HG03571 (cell line): ENCODE results near the gene TGM5.
"Not testable (repeated sequence)": the region's sequence is repeated elsewhere in the genome, so short reads cannot be mapped to it uniquely, and the experiment has no call there.

Experiments used
- ATAC-seq: cut with Tn5 transposase; IDR thresholded peaks from one replicate; pipeline ENCODE4 v1.9.1; 2021; ENCODE audit not compliant: unreplicated experiment

The TGM5 gene

DNA sequence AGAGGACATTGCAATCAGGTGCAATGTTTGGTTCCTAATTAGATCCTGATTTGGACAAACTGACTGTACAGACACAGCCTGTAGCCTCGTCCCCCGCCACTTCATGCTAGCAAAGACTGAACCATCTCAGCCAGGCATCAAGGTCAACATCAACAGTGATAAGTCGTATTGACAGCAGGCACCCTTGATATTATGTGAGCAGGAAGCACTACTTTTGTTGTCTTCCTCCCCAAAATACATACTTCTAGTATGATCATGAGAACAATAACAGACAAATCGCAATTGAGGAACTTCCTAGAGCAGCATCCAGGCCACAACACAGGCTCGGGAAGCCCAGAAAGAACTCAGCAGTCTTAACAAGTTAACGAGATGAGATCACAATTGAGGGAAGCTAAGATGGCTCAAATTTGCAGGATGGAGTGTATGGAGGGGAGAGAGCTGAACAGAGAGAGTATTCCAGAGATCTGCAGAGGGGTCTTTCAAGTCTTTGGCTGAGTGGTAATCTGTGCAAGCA, 20.4 kb downstream of the TGM5 start:
- ATAC-seq: no peak

DNA sequence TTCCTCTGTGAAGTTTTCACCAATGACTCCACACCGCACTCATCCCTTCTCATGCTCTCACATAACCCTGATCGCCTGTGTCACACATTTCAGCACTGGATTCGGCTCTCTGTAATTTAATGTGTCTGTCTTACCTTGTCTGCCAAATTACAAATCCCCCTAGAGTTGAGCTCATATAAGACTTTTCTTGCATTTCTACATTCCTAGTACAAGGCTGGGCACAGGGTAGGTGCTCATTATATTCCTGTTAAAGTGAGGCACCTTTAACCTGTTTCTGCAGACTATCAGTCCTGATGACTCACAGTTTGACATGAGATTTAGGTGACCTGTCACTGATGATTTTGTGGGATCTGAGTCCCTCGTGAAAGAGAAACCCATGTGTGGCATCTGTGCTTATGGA, 22.6 kb downstream of the TGM5 start:
- ATAC-seq: no peak

DNA sequence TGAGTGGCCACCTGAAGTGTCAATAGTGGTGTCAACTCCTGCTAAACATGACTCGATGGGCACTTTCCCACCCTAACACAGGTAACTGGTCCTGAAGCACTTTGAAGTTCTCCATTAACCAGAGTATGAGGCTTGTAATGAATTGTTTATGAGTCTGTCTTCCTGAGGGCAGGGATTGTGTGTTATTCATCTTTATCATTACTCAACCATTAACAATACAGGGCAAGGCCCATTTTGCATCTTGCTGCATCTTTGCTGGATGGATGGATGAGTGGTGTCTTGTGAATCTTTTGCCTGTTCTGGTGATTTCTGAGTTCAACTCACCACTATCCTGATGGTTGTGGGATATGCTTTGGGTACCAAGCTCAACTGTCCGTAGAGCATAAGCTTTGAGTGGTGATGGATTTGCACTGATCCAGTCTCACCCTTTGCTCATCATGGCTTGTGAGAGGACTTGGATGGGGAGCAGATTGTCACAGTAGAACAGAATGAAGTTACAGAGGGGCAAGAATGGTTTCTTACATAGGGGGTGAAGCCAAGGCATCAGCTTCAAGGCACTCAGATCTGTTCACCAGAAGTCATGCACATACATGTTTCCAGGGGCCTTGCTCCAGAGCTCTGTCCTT, 23.6 kb downstream of the TGM5 start:
- ATAC-seq: no peak

DNA sequence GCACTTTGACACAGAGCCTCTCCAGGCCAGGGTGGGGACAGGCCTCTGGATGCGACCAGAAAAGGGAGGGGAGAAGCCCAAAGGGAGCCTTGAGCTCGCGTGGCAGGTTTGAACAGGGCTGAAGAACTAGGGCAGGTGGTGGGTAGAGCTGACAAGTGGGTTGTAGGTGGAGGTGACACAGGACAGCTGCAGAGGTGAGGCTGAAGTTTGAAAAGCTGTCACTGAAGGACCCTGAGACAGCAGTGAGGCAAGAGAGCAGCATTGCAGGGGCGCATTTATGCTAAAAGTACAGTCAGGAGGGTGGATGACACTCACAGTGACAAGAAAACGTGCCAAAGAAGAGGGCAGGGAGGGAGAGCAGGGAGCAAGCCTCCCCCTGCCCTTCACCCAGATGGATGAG, 24.1 kb downstream of the TGM5 start:
- ATAC-seq: no peak

DNA sequence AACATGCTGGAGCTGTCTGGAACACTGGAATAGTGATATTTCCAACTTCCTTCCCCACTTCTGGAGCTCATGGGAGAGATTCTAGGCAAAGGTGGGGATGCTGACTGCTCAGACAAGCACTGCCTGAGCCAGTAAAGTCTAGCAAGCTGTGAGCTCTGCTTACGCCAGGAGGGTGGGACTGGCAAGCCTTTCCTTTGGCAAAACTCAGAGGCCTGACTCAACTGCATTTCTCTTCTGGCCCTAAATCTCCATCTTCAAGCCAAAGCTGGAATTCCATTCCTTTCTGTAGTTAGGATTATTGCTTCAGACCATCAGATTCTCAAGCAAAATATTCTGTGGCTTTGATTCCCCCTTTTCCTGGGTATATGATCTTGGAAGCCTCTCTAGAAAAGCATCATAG, 25.6 kb downstream of the TGM5 start:
- no peak for ATAC-seq

DNA sequence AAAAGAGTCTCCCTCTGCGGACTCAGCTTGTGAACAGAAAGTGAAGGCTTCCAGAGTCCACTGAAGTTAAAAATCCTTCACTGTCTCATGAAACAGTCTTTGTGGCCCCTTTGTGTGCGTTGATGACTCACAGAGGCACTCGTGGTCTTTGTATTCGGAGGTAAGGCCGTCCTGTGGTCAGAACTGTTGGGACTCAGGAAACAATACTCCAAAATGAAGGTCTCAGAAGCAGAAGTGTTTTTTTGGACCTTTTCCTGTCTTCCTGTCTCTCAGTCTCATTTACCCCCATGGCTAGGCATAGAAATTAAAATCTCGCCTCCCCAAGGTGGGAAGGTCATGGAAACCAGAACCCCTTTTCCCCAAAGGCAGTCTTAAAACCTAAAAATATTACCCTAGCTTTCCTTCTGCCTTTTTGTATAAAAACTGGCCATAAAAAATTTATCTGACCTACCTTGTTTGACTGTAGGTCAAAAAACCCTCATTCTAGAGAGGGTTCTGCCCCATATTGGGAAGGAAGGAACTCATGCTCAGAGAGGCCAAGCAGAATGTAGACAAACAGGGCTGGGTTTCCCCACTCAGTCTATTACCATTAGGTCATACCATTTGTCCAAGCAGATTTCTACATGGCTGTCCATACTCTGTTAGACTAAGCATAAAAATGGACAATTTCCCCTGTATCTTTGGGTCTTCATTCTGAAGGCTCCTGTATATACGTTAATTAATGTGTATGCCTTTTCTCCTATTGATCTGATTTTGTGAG, 26.8 kb downstream of the TGM5 start:
- no peak for ATAC-seq

DNA sequence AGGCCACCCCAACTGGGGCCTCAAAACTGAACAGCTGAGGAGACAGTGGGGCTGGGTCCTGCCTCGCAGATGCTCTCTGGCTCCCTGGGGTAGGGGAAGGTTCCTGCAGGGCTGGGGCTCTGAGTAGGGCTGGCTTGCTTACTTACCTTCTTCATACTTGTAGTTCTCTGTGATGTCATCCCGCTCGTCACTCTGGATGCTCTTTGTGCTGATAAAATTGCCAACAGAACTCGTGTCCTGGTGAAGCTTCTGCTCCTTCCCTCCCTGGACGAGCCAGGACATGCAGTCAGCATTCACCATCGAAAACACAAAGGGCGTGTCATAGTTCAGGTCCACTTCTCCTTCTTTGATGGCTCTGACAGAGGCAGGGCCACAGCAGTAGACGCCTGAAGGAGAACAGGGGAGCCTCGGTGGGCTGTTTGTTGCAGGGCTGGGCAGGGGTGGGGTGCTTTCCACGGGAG, 28.0 kb downstream of the TGM5 start:
- ATAC-seq: no peak

DNA sequence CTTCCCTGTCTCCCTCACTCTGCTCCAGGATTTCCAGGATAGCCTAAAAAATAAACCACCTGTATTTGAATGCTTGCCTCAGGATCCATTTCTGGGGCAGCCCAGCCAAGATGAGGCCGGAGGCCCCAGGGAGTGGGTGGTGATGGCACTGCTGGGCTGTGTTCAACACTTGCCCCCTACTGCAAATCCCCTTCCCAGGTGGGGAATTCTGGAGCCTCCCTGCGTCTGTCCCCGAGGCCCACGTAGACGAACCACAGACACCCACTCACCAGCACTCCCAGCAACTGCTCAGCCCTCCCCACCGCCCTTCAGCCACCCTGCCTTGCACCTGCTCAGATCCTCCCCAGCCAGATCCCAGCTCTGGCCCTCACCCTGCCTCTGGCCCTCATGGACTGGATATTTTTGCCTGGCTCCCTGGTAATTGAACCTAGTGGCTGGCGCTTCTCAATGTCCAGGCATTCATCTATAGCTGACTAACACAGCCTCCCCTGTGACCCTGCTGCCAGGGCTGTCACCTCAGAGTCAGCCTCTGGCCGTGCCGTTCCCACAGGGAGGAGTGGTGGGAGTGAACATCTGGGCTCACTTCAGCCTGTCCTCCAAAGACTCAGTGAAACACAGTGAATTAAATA, 28.8 kb downstream of the TGM5 start:
- ATAC-seq: no peak

DNA sequence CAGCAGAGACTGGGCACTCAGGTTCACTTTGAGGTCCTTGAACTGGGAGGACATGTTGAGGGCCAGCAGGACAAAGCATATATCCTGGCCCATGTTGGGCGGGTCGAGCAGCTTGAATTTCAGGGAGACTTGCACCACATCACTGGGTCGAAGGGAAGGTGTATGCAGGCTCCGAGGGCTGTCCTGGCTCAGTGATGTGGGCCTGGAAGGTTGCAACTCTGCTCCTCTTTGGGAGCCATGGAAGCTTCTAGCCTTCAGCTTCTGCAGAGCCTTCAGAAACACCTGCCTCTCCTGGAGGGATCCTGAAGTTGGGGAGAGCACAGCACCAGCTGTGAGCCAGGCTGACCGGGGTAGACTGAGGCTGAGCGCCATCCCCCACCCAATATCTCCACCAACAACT, 31.2 kb downstream of the TGM5 start:
- ATAC-seq: no peak

DNA sequence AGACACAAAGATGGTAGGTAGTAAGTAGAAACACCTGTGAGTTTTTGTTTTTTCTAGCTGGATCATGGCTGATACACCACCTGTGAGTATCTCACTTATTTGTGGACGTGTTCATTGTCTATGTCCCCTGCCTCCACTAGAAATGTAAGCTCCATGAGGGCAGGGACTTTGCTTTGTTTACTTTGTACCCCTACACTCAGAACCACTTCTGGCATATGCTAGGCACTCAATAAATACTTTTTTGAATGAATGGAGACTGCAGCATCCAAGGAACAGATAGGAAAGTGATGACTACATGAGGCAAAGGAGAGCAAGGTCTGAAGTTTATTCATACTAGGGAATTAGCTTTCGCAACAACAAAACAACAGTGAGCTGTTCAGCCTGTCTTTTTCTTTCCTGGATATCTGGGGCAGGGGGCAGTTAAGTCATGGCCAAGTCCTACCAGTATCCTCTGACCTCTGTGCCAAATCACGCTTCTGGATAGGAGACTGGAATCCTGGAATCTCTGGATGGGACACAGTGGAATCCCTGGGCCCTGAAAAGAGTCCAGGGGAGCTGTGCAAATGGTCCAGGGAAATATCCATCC, 34.3 kb downstream of the TGM5 start:
- ATAC-seq: no peak

DNA sequence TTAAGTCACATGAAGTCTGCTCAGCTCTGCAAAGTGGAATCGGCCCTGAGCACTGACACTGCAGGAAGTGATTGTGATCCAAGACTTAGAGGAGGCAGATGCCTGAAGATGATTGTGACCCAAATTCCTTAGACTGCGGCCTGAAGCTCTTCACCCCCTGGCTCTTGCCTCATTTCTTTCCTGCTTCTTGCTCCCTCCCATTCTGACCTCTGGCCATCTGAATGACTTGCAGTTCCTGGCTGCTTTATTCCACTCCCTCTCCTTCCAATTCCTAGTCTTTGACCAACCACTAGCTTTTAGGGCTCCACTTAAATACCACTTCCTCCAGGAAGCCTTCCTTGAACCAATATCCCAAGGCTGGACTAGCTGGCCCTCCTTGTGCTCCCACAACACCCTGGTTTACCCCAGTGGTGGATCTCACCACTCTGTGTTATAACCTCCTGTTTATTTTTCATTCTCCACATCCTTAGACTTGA, 36.0 kb downstream of the TGM5 start:
- ATAC-seq: no peak

DNA sequence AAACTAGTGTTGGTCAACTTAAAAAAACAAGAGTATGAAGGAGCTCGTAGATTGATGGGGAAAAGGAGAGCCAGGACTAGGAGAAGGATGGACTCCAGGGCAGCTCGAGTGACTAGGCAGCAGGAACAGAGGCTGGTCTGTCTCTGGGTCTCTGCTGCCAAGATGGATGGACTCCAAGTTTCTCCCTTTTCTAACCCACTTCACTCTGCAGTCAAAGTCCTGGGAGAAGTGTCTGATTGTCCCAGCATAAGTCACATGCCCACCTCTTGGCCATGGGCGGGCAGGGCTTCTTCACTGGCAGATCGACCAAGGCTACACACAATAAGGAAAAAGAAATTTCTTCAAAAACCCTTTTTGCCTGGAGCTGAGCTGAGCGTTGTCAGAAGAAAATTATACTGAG, 36.8 kb downstream of the TGM5 start:
- ATAC-seq: no peak

DNA sequence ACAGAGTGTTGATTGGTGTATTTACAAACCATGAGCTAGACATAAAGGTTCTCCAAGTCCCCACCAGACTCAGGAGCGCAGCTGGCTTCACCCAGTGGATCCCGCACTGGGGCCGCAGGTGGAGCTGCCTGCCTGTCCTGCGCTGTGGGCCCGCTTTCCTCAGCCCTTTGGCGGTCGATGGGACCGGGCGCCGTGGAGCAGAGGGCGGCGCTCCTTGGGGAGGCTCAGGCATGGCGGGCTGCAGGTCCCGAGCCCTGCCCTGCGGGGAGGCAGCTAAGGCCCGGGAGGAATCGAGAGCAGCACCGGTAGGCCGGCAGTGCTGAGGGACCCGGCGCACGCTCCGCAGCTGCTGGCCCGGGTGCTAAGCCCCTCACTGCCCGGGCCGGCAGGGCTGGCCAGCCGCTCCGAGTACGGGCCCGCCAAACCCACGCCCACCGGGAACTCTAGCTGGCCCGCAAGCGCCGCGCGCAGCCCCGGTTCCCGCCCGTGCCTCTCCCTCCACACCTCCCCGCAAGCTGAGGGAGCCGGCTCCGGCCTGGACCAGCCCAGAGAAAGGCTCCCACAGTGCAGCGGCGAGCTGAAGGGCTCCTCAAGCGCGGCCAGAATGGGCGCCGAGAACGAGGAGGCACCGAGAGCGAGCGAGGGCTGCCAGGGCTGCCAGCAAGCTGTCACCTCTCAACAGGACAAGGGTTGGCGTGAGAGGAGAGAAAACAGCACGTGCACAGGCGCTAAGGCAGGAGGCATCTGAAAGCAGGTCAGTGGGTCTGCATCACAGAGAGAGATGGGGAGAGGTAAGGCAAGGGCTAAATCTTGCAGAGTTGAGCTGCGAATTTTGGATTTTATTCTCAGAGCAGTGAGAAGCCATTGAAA, 40.1 kb downstream of the TGM5 start:
- ATAC-seq: no peak

DNA sequence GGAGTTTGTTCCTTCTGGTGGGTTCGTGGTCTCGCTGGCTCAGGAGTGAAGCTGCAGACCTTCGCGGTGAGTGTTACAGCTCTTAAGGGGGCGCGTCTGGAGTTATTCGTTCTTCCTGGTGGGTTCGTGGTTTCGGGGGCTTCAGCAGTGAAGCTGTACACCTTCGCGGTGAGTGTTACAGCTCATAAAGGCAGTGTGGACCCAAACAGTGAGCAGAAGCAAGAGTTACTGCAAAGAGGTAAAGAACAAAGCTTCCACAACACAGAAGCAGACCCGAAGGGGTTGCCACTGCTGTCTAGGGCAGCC, 40.8 kb downstream of the TGM5 start:
- ATAC-seq: not testable (repeated sequence)

DNA sequence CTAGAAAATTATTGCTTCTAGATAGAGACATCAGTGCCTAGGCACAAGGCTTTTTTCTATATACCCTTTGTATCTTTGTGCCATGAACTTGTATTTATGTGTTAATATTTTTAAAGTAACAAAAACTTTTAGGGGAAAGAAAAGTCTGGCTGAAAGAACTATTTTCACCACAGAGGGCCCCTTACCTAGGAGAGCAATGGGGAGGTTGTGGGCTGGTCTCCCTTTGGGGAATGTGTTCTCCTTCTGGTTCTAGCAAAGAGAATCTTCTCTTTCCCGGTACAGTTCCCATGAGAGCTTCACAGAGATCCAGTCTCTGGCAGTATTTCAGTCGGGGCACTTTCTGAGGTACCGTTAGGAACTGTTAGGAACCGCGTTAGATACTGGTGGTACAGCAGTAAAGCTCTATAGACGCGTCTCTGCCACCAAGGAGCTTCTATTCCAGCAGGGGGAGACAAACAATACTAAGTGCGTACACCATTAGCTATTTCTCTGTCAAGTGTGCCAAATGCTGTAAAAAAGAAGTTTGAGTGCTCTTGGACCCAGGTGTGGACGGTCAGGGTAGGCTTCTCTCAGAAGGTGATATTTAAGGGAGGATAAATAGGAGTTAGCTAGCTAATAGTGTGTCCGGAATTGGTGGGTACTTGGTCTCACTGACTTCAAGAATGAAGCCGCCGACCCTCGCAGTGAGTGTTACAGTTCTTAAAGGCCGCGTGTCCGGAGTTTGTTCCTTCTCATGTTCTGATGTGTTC, 41.4 kb downstream of the TGM5 start:
- no peak for ATAC-seq

DNA sequence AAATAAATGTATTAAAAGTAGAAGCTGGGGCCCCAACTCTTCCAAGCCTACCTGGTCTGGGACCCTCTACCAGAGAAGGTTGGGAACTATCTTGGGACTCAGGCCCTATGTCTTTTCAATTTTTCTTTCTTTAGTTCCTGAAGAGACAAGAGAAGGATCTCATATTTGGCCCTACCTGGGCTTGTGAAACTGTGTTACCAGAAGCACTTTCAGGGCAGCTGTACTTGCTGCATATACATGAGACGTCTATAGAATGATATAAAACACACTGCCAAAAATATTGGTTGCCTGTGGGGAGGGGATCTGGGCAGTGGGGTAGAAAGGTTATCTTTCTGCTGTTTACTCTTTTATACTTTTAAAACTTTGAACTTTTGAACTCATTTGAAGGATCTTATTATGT, 45.3 kb downstream of the TGM5 start:
- ATAC-seq: no peak

DNA sequence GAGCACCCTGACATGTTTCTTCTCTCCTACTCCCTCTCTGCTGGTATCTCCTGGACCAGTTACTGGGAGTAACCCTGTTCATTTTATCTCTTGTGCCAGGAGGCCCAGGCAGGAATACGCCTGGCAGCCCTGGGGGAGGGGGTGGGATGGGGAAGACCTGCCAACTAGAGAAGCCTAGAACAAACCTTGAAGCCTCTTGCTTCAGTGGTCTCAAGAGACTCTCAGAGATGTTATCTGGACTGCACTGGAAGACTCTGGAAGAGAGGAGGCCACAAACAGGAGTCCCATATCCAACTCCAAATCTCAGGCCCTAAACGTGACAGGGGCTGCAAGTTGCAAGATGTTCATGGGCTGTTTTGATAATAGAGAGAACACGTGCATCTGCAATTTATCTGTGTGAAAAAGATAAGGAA, 45.7 kb downstream of the TGM5 start, which contains the start of gene EPB42:
TSS of gene EPB42 (minus strand) at position 28 of the 413 bp plus-strand sequence. CDS start 193 bp downstream, outside the sequence.
- no peak for ATAC-seq

DNA sequence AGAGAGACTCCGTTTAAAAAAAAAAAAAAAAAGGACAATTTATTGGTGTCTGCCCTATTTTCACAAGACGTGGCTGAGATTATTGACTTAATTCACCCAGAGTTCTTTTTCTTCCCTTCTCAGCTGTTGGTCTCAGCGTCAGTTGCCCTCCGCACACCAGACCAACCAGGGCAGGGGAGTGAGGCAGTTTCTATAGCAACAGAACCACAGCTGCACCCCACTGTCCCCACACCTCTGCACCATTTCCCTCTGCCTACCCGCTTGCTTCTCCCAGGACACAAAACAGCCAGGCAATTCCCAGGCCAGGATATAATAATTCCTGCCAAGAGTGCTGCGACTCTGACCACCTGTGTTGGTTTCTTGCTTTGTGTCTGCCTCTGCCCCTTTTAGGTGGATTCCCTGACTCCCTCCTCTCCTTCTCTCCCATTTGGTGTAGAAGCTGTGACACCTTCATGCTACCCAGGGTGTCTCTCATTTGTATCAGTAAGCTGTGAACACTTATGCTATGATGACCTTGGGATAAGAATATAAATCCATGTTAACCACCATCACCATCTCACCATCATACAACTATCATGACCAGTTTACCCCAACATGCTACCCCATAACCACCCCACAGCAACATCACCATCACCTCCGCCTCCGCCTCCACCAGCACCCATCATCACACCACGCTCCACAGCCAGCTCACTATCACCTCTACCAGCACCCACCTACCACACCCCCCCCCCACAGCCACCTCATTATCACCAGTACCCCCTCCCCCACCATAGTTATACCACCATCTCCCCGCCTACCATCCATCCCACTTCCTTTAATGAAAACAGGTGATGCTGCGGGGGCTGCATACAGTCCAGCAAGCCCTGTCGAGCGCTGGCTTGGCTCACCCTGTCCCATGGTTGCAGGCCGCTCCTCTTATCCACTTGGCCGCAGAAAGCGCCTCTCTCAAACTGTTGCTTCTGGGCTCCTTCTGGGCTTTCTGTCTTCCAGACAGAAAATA, 46.5 kb downstream of the TGM5 start:
- ATAC-seq: no peak
